Measurements from ENCODE around the gene ZFAND3.

The ZFAND3 gene

DNA sequence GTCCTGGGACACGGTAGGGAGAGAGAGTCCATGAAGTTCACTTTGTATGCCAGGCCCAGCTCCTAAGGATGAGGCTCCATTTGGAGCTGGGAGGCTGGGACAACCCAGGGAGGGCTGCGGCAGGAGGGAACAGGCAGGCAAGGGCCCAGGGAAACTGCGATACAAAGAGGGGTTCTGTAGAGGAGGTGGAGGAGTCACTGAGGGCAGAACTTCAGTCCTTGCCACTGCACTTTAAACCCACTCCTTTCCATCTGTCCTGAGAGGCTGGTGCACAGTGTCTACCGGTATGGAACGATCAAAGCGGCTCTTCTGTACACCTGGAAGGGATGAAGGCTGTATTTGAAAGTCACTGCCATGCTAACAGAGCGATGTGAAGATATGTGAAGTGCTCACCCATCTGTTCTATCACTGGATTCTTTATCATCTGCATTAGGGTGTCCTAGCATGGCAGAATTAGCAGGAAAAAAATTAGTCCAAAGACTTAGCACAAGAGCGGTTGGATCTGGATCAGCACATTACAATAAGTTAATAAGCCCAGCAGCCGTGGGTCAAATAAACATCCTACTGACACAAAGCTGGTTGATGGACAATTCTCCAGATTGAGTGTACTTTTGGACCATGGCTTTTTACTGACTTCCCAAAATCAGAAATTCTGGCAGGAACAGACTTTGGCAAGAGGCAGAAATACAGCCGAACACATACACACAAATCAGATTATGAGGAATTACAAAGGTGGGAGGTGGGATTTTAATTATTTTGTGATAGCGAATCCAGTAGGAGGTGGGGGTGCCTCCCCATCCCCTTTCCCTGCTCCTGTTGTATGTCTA is 20.9 kb upstream of the ZFAND3 start:
- no peak for DNase-seq

DNA sequence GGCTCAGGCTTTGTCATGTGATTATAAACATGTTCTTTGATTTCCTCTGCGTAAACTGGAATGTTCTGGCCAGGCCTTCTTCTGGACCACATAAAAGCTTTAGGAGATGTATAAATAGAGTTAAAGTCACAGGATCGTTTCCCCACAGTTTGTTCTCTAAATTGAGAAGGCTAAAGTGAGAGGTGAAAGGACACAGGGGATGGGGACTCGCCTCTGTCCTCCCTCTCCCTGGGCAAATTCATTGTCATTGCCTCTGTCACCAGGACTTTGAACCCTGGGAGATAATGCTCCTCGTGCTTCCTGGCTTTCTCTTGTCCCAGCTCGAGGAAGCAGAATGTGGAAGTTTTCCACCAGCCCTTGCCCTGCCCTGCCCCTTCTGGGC is 20.3 kb upstream of the ZFAND3 start:
- DNase-seq: no peak

DNA sequence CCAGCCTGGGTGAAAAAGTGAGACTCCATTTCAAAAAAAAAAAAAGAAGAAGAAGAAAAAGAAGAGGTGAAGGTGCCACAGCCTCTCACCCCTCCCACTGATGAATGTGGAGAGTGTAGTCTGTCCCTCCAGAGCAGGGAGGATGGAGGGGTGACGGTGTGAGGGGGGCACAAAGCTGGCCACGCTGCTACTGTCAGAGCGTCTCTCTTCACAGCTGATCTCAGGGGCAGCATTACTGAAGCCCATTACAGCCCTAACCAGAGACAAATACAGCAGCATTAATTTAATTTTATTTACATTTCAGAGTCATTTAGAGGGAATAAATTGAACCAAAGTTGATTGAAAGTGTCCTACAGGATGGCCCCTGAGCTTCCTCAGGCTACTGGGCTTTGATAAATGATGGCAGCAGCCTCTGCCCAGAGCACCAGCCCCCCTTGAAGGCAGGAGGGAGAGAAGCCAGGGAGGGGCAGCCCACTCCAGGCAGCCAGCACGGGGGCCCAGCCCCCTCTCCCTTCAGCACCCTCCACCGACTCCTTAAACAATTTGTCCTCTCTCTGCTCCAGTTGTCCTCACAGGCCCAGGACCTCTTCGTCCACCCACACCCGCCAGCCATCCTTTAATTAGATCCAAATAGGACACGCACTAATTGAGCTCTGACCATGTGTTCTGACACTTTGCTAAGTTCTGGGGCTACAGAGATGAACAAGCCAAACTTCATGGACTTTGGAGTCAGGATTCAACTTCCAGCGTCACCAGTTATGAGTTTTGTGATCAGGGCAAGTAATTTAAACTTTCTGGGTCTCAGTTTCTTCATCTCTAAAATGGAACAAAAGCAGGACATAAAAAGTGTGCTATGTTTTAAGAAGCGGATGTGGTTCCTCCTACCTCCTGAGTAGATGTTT is 18.6 kb upstream of the ZFAND3 start:
- DNase-seq: no peak

DNA sequence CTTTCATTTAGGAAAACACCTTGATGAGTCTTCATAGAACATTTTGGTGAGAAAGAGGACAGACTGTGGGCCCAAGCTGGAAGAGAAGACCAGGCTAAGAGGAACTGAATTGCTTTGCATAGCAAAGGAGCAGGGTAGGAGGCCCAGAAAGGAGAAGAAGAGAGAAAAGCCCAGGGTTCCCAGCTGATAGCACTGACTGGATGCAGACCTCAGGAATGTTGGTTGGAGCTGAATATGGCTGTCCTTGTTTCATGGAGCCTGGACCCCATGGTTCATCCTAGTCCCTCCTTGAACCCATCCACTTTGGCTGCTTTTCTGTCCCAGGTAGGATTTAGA is 18.0 kb upstream of the ZFAND3 start:
- no peak for DNase-seq

DNA sequence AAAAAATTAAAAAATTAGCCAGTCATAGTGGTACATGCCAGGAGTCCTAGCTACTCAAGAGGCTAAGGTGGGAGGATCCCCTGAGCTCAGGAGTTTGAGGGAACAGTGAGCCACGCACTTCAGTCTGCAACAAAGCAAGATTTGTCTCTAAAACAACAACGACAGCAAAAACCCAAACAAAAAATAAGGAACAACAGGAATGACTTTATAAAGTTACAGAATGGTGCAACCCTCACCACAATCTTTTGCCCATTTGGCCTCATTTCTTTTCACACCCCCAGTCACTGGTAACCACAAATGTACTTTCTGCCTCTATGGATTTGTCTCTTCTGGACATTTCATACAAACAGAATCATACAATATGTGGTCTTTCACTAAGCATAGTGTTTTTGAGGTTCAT is 16.7 kb upstream of the ZFAND3 start:
- no peak for DNase-seq

DNA sequence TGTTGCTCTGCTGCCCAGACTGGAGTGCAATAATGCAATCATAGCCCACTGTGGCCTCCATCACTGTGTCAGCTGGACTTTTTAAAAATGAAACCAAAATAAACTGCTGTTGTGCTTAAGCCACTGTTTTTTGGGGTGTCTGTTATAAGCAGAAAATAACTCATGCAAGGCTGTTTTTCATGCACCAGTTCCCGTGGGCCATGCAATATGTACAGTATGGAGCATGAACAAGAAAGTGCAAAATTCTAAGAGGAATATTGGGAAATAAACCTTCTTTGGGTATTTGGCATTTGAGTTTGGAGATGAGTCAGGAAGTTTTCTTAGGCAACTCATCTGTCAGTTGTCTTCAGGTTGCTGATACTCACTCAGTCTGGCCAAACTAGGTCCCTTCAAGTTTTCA is 14.9 kb upstream of the ZFAND3 start:
- DNase-seq: no peak

DNA sequence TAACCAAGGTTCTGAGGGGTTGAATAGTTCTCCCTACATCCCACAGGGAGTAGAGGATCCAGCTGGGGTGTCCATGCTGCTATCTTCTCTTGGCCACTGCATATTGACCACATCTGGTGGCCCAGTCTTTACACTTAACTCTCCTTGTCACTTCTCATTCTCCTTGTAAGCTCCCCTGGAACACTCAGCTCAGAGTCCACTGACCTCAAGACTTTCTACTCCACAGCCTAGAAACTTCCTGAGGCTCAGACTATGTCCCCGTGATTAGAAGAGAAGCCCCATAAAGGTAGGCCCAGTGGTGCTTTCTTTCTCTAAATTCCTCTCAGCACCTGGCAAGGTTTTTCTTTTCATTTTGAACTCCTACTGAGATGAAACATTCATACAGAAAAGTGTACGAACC is 13.3 kb upstream of the ZFAND3 start:
- no peak for DNase-seq

DNA sequence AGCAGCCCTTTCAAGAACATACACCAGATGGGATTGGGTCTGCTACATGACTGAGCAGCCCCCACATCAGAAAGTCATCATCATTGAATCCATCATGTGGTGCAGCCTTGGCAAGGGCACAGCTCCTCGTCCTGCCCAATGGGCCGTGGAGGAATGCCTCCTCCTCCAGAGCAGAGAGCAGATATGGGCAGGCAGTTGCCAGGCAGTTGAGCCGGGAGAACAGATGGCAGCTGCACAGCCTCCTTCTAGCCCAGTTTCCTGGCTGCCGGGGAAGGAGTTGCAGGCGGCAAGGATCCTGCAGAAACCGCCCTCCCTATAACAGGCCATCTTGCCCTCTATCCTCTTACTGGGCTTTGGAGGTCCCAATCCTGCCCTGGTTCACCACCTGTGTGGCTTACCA is 11.9 kb upstream of the ZFAND3 start:
- peak; percentile 65 for DNase-seq

DNA sequence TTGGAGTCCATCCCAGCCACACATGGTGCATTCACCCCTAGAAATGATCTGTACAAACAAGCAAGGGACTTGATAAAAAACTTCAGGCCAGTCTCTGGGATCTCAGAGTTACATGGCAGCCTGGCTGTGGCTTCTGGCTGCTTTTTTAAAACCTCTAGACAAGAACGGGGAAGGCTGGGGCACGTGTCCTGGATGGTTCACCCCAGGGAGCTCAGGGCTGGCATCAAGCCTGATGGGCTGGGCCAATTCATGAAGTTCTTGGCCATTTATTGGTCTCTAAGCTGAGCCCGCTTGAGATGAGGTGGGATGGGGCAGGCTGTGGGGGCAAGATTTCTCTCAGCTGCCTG is 10.4 kb upstream of the ZFAND3 start:
- DNase-seq: no peak

DNA sequence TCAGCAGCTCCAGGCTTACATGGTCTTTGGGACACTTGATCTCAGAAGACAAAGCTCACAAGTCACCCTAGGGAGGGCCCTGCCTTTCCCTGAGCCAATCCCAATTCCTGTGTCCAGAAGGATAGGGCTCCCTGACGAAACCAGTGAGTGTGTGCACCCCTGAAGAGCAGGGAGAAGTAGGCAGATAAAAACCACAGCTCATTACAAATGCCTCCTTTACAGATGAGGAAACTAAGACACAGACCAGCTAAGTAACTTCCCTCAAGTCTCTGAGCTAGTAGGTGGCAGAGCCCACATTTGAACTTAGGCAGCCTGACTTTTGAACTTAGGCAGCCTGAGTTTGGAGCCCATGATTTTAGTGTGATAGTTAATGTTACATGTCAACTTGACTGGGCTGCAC is 6.7 kb upstream of the ZFAND3 start:
- DNase-seq: no peak

DNA sequence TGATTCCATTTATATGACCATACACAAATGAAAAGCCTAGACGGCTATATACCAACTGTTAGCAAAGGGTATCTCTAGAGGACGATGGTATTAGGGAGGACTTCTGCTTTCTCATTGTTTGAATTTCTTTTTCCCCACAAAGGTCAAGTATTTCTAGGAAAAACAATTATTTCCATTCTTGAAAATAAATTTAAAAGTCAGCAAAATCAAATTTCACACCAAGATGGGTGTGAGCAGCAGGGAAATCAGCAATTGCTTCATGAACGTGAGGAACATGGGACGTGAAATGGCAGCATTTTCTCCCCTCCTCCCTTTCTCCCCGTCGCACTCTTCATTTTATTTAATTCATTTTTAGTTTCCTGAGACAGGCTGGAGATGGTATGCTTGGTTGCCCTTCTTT is 5.2 kb upstream of the ZFAND3 start:
- no peak for DNase-seq

DNA sequence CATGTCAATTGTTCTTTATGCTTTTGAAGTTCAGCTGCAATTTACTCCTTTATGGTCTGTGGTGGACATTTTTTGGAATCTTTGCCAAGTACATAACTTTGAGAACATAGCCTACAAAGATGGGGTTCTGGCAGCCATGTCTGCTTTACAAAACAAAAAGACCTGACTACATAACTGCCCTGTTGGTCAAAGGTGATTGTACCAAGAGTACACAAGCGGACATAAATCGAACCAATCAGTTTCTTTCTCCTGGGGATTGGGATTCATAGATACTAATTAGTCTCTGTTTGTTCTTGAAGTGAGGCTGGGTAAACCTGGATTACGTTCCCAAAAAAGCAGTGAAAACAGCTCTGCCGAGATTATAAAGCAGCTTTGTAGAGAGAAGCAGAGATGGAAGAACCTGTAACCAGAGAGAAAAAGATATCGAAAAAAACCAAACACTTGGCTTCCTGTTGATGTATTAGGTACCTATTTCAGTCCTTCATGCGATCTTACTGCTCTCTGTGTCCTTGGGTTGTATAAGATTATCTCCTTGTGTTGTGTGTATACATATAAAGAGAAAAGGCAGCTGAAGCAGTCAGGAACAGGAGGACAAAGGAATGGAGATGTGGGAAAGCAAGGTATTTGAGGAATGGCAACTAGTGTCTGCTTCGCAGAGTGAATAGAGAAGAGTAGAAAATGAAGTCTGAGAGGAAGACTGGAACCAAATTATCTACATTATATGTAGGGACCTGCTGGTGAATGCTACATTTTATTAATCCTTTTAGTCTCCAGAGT is 2.7 kb upstream of the ZFAND3 start:
- DNase-seq: no peak

DNA sequence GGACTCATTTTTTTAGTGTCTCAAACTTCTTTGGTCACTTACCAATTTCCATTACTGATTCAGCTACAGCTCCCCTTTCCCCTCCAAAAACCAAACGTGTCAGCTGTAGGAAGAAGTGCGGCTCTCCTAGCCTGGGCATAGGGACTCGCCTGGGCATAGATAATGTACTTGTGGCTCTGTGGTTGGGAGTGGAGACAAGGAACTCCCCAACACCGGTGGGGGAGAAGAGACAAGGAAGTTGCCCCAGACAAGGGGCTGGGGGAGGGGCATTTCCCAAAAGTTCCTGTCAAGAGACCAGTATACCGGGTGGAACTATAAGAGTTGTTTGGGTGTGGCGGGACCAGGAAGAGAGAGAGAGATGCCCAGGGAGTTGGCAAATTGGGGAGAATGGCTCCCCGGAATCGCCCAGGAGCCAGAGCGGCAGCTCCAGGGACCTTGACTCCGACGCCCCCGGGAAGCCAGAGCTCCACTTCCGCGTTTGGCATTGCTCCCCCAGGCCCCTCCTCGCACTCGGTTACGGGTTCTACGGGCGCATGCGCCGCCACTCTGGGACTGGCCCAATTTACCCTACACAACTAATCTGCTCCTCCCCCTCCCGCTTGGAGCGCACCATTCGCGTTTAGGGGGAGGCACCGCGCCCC is 871 bp upstream of the ZFAND3 start:
- DNase-seq: peak; percentile 96

DNA sequence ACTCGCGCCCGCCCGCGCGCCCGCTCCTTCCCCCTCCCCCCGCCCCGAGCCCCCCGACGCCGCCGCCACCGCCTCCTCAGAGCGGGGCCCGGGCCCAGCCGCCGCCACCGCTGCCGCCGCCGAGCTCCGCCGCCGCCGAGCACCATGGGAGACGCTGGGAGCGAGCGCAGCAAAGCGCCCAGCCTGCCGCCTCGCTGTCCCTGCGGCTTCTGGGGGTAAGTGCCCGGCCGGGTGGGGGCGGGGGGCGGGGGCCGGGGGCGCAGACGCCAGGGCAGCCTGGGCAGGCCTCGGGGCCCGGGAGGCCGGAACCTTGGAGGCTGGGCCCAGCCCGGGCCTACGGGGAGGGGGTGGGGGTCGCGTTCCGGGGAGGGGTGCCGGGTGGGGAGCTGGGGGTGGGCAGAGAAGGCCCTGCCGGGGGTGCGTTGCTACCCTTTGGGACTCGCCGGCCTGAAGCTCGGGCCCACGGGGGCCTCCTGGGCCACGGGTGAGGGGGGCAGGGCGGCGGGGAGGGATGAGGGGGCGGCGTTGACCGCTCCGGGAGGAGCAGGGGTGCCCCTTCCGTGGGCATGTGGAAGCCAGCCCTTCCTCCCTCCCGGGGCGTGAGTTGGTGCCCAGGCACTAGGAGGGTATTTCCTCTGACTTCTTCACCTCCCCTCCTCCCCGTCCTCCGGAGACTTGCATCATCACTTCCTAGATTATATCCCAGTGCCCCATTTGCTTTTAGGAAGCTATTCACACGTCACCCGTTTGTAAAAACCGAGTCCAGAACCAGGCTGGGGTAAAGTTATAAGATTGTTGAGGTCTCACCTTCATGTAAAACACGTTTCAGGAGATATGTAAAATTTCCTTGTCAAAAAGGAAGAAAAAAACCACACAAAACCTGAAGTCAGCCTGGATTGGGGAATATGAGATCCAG is 533 bp downstream of the ZFAND3 start:
- peak; percentile 2 for DNase-seq

DNA sequence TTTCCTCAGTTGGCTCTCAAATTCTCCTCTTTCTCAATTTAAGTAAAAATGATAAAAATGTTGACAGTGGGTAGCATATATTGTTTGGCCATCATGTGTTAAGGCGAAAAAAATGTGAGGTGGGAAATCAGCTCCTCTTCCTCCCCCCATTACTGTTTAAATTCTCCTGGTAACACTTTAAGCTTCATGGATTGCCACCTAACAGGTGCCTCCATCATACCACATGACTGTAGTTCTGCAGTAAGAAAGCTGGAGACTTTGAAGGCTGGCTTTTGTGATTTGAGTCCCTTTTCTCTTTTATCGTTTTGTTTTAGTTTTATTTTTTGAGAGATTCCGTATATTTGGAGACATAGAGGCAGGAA is 1.2 kb downstream of the ZFAND3 start:
- no peak for DNase-seq

DNA sequence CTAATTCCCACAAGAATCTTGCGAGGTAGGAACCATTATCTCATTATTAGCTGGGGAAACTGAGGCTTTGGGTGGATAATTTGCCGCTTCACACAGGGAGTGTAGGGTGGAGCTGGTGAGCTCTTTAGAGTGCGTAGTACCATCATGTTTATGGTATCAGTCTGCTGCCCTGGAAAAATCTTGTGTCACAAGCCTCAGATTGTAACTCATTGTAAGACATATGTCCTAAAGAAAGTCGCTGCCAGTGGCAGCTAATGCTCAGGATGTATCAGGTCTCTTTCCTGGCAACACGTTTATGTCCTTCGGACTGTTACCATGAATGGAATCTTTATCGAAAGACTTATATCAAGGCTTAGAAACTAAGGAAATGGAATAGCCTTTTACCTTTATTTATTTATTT is 1.9 kb downstream of the ZFAND3 start:
- no peak for DNase-seq

DNA sequence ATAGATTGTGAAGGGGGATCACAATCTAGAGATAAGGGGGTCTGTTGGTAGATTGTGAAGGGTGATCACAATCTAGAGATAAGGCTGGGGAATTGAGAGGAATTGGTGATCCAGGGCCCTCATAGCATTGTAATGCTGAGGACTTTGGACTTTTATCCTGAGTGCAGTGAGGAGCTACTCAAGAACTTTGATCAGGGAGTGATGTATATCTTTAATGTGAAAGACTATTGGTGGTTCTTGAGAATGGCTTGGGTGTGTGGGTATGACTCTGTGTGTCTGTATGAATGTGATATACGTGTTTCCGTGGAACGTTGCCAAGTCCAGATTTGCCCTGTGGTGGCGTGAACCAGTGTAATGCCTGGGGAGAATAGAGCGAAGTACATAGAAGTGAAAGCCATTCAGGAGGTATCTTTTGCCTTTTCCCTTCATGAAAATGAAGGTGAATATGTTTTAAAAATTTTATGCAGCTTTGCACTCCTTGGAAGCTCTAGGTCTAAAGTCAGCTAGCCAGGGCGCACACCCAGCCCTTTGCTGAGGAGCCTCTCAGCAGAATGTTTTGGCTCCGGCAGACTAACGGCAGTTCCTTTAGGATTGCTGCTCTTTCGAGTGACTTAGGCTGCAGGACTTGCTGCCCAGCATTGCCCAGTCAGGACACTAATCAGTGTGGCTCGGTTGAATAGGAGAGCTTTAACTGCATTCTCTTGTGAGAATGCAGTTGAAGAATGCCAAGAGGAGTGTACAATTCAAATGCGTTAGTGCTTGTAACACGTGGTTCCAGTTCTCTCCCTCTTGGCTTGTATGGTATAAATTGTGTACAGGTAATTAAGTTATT is 3.5 kb downstream of the ZFAND3 start:
- DNase-seq: no peak

DNA sequence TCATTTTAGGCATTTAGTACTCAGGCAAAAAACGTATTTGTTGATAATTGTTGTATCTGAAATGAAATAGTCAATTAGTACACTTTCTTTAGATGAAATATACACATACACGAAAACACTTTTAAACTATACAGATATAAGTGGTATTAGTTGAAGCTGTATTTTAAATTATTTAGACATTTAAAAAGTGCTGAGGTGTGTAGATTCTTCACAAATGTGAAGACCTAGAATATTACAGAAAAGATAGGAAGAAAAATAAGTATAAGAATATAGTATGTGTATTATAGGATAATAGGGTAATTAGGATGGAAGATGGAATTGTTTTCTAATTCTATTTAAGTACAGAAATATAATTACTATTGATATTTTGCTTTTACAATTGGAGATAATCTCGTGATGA is 4.6 kb downstream of the ZFAND3 start:
- DNase-seq: no peak

DNA sequence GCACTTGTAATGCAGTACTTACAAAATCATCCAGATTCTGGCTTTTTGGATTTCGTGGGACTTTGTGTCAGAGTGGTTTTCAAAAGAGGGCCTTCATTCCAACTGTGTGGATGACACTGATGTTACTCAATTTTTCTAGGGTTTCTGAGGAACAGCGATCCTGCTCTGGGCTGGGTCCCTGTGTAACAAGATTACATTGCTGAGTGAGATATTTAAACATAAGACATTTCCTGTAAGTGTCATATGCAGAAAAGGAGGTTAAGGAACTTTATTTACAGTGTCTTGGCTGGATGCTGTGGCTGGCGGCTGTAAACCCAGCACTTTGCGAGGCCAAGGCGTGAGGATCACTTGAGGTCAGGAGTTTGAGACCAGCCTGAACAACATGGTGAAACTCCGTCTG is 6.7 kb downstream of the ZFAND3 start:
- DNase-seq: no peak

DNA sequence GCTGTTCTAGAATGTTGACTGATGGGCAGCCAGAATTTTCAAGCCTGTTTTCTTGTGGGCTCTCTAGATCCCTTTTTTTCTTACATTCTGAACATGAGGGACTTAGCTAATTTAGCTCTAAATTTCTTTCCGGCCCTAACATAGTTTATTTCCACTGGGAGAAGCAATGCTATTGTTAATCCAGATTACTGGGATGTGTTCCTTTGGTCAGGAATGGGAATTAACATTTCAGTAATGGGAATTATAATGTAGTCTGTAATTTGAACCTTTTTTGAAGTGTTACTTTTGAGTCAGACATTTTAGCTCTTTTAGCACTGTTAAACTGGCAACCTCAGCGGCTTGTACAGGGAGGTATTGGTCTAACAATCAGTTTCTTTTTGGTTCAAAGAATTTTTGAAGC is 7.5 kb downstream of the ZFAND3 start:
- DNase-seq: no peak

DNA sequence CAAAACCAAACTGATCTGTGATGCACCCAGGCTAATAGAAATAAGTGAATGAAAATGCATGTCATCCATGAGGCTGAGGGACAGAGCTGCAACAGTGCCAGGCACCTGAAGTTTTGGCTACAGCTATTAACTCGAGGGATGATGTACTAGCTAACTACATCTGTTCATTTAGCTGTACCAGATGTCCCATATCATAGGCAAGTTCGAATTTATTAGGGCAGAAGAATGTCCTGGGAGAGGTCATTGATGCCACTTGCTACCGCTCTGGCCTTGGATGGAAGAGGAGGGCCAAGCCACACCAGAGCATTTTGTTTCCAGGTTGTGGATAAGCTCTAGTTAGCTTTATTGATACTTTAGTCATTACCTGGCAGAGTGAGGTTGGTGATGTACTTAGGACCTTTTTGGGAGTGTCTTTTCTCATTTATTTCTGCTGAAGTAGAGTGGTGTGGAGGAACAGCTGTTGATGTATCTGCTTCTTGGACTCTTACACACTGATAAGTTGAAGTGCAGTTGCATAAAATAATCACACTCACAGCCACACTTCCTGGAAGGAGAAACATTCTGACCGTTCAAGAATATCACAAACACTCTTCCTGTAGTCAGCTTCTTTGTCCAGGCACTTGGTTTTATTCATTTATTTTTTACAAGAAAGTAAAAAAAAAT is 8.2 kb downstream of the ZFAND3 start:
- DNase-seq: no peak

All from NCI-H1092 treated with DMSO at 0.1 percent for 48 hours (cell line).